HG02885 (cell line): Measurements from ENCODE around the gene LKAAEAR1.
A peak's percentile ranks its signal among the peaks of the same experiment; 100 is the strongest.

Source experiments
- ATAC-seq: cut with Tn5 transposase; IDR thresholded peaks from one replicate; pipeline ENCODE4 v1.9.1; 2021; ENCODE audit warnings: mild to moderate bottlenecking; ENCODE audit not compliant: unreplicated experiment, poor library complexity

Gene LKAAEAR1

GRCh38 chr20:64041040-64041780 is 43.0 kb downstream of the LKAAEAR1 start:
- no peak for ATAC-seq

- no peak for ATAC-seq
These were observed 43.8 kb downstream of the LKAAEAR1 start for GRCh38 chr20:64040231-64041039.

- no peak for ATAC-seq
These were observed 44.7 kb downstream of the LKAAEAR1 start for GRCh38 chr20:64039293-64040160.

- ATAC-seq, result peak; percentile 56
These were observed 45.5 kb downstream of the LKAAEAR1 start for GRCh38 chr20:64038565-64039292.

- peak; percentile 34 for ATAC-seq
These were observed 46.0 kb downstream of the LKAAEAR1 start for GRCh38 chr20:64038224-64038564.

GRCh38 chr20:64037498-64038213 is 46.5 kb downstream of the LKAAEAR1 start:
- ATAC-seq, result no peak

- ATAC-seq, result no peak
These were observed 47.0 kb downstream of the LKAAEAR1 start for GRCh38 chr20:64037199-64037497.

GRCh38 chr20:64036346-64037198 is 47.6 kb downstream of the LKAAEAR1 start:
- ATAC-seq, result no peak

- no peak for ATAC-seq
These were observed 48.3 kb downstream of the LKAAEAR1 start, which contains the start of gene C20orf204 for GRCh38 chr20:64035933-64036345. Gene C20orf204 (plus strand): TSS chr20:64036182. CDS start chr20:64036324, 142 bp downstream.

- no peak for ATAC-seq
These were observed 48.9 kb downstream of the LKAAEAR1 start for GRCh38 chr20:64035066-64035932.

GRCh38 chr20:64033981-64034493 is 50.2 kb downstream of the LKAAEAR1 start:
- ATAC-seq, result no peak
